HepG2 (cell line): Measurements from ENCODE around the gene DLG2. TPM values are rescaled to one million over a fixed set of nuclear protein-coding genes. Genes with fewer than 3 reads are reported as not detected.

Experiments used
- ATAC-seq: fragments of 200-7000 bp; cut with Tn5 transposase; 3 replicates; pipeline ENCODE4 v1.9.1; 2020; ENCODE audit warnings: mild to moderate bottlenecking, moderate library complexity
- BruUV-seq: library from RNA; stranded (reverse); fragments of 400-500 nt; replicated peaks from 2 replicates; lab custom pipeline; 2021; lab: Mats Ljungman, UMichigan
- CTCF ChIA-PET: fragments of 300-600 bp; formaldehyde crosslinking; extraction: SDS; loops from one replicate; lab custom pipeline; 2021; ENCODE audit warnings: low total read pairs, inconsistent platforms, low intra/inter-chr PET ratio; lab: Yijun Ruan, JAX
- POLR2A ChIA-PET: fragments of 350-600 bp; sonication (Branson Sonifier 250); formaldehyde crosslinking; loops from one replicate; lab custom pipeline; 2020; ENCODE audit warnings: antibody characterized with exemption, inconsistent platforms; lab: Yijun Ruan, JAX
- DNase-seq: peaks from one replicate; pipeline ENCODE4 v3.0.0-alpha.2; 2015; ENCODE audit warnings: low spot score
- FAIRE-seq: peaks from 3 replicates; lab custom pipeline; 2011; peaks lifted over from hg19 to GRCh38; lab: Jason Lieb, UNC
- H2AFZ ChIP-seq: one replicate; pipeline ENCODE4 v1.6.1; 2011; ENCODE audit warnings: low read length, inconsistent platforms
- H3K27ac ChIP-seq: fragments of 300-600 bp; 3 replicates; pipeline ENCODE4 v1.8.0; 2011; ENCODE audit warnings: mixed run types, mild to moderate bottlenecking, mixed read lengths, low read length, inconsistent platforms; ENCODE audit not compliant: insufficient read depth; ENCODE audit errors: extremely low read length
- H3K27me3 ChIP-seq, 2 experiments: fragments of 200-600 bp in 1 of 2; 2 replicates in 1 of 2; 3 replicates in 1 of 2; pipeline versions ENCODE4 v1.6.0 to v1.8.0; 2011; ENCODE audit warnings: low read length in 2 of 2, mild to moderate bottlenecking in 2 of 2, moderate library complexity in 2 of 2, inconsistent platforms in 1 of 2; ENCODE audit not compliant: insufficient read depth in 2 of 2, control insufficient read depth in 1 of 2
- H3K36me3 ChIP-seq, 2 experiments: fragments of 200-600 bp in 1 of 2; replicated peaks in 1 of 2; 2 replicates in 1 of 2; 3 replicates in 1 of 2; pipeline versions ENCODE4 v1.5.1 to v1.8.0; 2011; ENCODE audit warnings: low read length in 2 of 2, inconsistent platforms in 1 of 2; ENCODE audit not compliant: insufficient read depth in 2 of 2, control insufficient read depth in 1 of 2
- H3K4me1 ChIP-seq: 2 replicates; pipeline ENCODE4 v1.5.1; 2012; ENCODE audit warnings: low read length, inconsistent platforms; ENCODE audit not compliant: insufficient read depth
- H3K4me2 ChIP-seq: 2 replicates; pipeline ENCODE4 v1.6.0; 2011; ENCODE audit warnings: low read depth, low read length, inconsistent platforms
- H3K4me3 ChIP-seq, 3 experiments: fragments of 200-600 bp in 1 of 3; sonication (generic), shearing (Covaris generic) in 1 of 3; replicated peaks in 1 of 3; 2 replicates each; pipeline ENCODE4 v1.5.1; 2011 to 2016; ENCODE audit warnings: low read length in 3 of 3, inconsistent platforms in 2 of 3, low read depth in 2 of 3, mild to moderate bottlenecking in 2 of 3, control low read depth in 1 of 3, mixed read lengths in 1 of 3; ENCODE audit not compliant: insufficient read depth in 1 of 3
- H3K79me2 ChIP-seq: one replicate; pipeline ENCODE4 v1.6.1; 2011; ENCODE audit warnings: low read length, inconsistent platforms; ENCODE audit not compliant: insufficient read depth
- H3K9ac ChIP-seq: 2 replicates; pipeline ENCODE4 v1.6.0; 2011; ENCODE audit warnings: mild to moderate bottlenecking, low read depth, low read length, inconsistent platforms; ENCODE audit not compliant: insufficient read depth
- H3K9me3 ChIP-seq: 2 replicates; pipeline ENCODE4 v1.5.1; 2012; ENCODE audit warnings: mild to moderate bottlenecking, low read length
- H4K20me1 ChIP-seq: 2 replicates; pipeline ENCODE4 v1.6.0; 2011; ENCODE audit warnings: inconsistent platforms, mild to moderate bottlenecking, low read length, moderate library complexity; ENCODE audit not compliant: insufficient read depth
- CHD4 ChIP-seq: fragments of 200-600 bp; sonication (generic); IDR thresholded peaks from 2 replicates; pipeline ENCODE4 v1.7.0; 2017; ENCODE audit warnings: mild to moderate bottlenecking, low read length, borderline replicate concordance
- DR1 ChIP-seq: sonication (generic); formaldehyde crosslinking; IDR thresholded peaks from 2 replicates; pipeline ENCODE4 v1.8.0; 2021; ENCODE audit warnings: mild to moderate bottlenecking, missing genetic modification reagents, inconsistent platforms
- HNRNPK ChIP-seq: fragments of 200-400 bp; formaldehyde crosslinking; IDR thresholded peaks from 2 replicates; pipeline ENCODE4 v1.6.1; 2018; ENCODE audit warnings: low read length, low read depth, moderate library complexity, mild to moderate bottlenecking; ENCODE audit not compliant: poor library complexity, severe bottlenecking
- KLF9 ChIP-seq: IDR thresholded peaks from 2 replicates; pipeline ENCODE4 v1.6.1; 2016; ENCODE audit warnings: low read depth
- PCBP2 ChIP-seq: fragments of 200-400 bp; formaldehyde crosslinking; optimal IDR thresholded peaks from 2 replicates; pipeline ENCODE3; 2018; ENCODE audit warnings: low read length, low read depth; ENCODE audit not compliant: poor library complexity, severe bottlenecking
- SALL1 ChIP-seq: sonication (generic); formaldehyde crosslinking; IDR thresholded peaks from 2 replicates; pipeline ENCODE4 v1.8.0; 2022; ENCODE audit warnings: mild to moderate bottlenecking, missing genetic modification reagents
- ZNF12 ChIP-seq: sonication (generic); formaldehyde crosslinking; IDR thresholded peaks from 2 replicates; pipeline ENCODE4 v1.5.0; 2020; ENCODE audit warnings: missing genetic modification reagents
- ZNF205 ChIP-seq: IDR thresholded peaks from 2 replicates; pipeline ENCODE4 v1.6.1; 2018; ENCODE audit warnings: missing biosample characterization, missing genetic modification reagents
- ZNF441 ChIP-seq: sonication (generic); formaldehyde crosslinking; IDR thresholded peaks from 2 replicates; pipeline ENCODE4 v1.7.0; 2021; ENCODE audit warnings: missing genetic modification reagents, borderline replicate concordance
- ZNF713 ChIP-seq: sonication (generic); formaldehyde crosslinking; IDR thresholded peaks from 2 replicates; pipeline ENCODE4 v1.4.0; 2020; ENCODE audit warnings: mild to moderate bottlenecking, missing genetic modification reagents
- WGBS: methylation state at CpG from one replicate; pipeline ENCODE4 v1.1.6; 2017; ENCODE audit warnings: low lambda C conversion rate; 5-methylcytosine and 5-hydroxymethylcytosine counted together
- in situ Hi-C: cut with HindIII; loops from 2 replicates; pipeline ENCODE4 v1.10.0; 2017; ENCODE audit warnings: low pct_unique_long_range_greater_than_20kb; ENCODE audit not compliant: extremely low pct_ligation_motif_present
- intact Hi-C: fragments of 100-400 bp; cut with micrococcal nuclease; formaldehyde crosslinking; loops from one replicate; pipeline ENCODE4 v1.10.0; 2022; ENCODE audit not compliant: unreplicated experiment
- polyA plus RNA-seq, 8 experiments: library from polyadenylated mRNA; depleted of rRNA in 3 of 8; stranded (reverse) in 7 of 8; unstranded in 1 of 8; fragments of >200 nt; fragmentation: Illumina TruSeq in 4 of 8; extraction: Trizol in 4 of 8; gene quantifications; 2 replicates each; pipeline versions ENCODE4 v1.2.1 to v1.2.3, GENCODE V29; 2011 to 2016; ENCODE audit warnings: low read depth in 4 of 8, missing spikeins in 1 of 8, mixed read lengths in 1 of 8; ENCODE audit not compliant: insufficient read depth in 1 of 8
- total RNA-seq, 5 experiments: library from RNA; depleted of rRNA; stranded (reverse); fragments of >200 nt; fragmentation: Illumina TruSeq; extraction: Trizol; gene quantifications; 2 replicates each; pipeline ENCODE4 v1.2.3, GENCODE V29; 2016; ENCODE audit warnings: low read depth in 1 of 5
- TF ChIP-seq, protein P1 (sequence below): sonication (generic); formaldehyde crosslinking; IDR thresholded peaks from 2 replicates; pipeline ENCODE4 v1.4.0; 2020; ENCODE audit warnings: missing genetic modification reagents

DLG2 gene
- total and polyA plus RNA-seq, 2 of the 13 experiments (the other 11 are each of a cell fraction or from before 2014, with no cell fraction given) = 0.46 to 1.0 TPM

DNA sequence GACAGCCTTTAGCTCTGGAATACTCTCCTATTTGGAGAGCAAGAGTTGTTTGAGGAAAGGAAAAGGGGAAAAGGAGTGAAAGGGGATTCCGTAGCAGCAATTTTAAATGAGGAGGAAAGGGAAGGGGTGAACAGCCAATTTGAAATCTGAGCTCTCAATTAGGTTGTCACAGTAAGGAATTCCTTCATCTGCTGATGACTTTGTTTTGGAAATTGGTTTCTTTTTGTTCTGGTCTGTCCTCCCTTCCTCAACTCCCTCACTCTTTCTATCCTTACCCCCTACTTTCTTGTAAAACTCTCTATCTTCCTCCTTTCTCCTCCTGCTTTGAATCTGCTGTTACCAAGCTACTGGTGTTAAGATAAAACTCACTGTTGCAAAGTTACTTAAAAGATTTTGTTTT, 1155.6 kb downstream of the DLG2 start:
- ATAC-seq (no peak), FAIRE-seq (no peak), DNase-seq (no peak)
- no peaks in the 10 kb centered on the region for H3K36me3 ChIP-seq
- H3K4me3 ChIP-seq = no peak overlapping the region
- H3K27me3 ChIP-seq = no peaks in the 10 kb centered on the region
- TF ChIP-seq SALL1 (CRISPR knock-in tag) = no peak
- peak; percentile 19 for TF ChIP-seq HNRNPK
- 0% methylated on average over 1 of the region's 1 CpG for WGBS
- no peak overlapping the region for H3K27ac ChIP-seq
- no peak overlapping the region for H2AFZ ChIP-seq
- POLR2A ChIA-PET = no interaction called here
- H3K4me1 ChIP-seq = no peaks in the 10 kb centered on the region
- CTCF ChIA-PET = no interaction called here
- in situ Hi-C loops = no loop called here
- H3K9ac ChIP-seq = no peak overlapping the region
- no peaks in the 10 kb centered on the region for H4K20me1 ChIP-seq
- H3K79me2 ChIP-seq = no peaks in the 10 kb centered on the region
- no TSS peak for BruUV-seq
- H3K4me2 ChIP-seq = no peak overlapping the region
- H3K9me3 ChIP-seq = no peaks in the 10 kb centered on the region
- intact Hi-C loops = no loop called here

DNA sequence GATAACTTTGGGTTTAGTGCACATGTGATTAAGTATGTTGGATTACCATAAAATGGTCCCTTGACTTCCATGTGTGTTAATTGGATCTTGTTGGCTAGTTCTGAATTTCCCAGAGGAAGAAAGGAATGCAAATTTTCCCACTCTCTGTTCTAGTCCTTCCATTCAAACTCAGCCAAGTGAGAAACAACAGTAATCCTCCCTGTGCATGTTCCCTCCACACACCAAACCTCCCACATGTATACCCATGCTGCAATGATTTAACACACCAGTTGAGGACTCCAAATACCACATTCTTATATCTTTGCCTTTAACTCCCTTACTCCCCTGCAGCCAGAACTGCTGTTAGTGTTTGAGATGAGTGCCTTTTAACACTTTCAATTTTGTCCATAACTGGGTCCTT, 1158.9 kb downstream of the DLG2 start:
- no TSS peak for BruUV-seq
- no peak for TF ChIP-seq CHD4
- TF ChIP-seq ZNF205 (CRISPR knock-in tag) = no peak
- TF ChIP-seq ZNF441 (CRISPR knock-in tag) = no peak
- no peak for TF ChIP-seq KLF9 (CRISPR knock-in tag)
- no peak for TF ChIP-seq DR1 (CRISPR knock-in tag)
- TF ChIP-seq ZNF12 = no peak
- TF ChIP-seq ZNF713 (CRISPR knock-in tag) = no peak
- no peak for TF ChIP-seq PCBP2
- TF ChIP-seq, protein P1, sequence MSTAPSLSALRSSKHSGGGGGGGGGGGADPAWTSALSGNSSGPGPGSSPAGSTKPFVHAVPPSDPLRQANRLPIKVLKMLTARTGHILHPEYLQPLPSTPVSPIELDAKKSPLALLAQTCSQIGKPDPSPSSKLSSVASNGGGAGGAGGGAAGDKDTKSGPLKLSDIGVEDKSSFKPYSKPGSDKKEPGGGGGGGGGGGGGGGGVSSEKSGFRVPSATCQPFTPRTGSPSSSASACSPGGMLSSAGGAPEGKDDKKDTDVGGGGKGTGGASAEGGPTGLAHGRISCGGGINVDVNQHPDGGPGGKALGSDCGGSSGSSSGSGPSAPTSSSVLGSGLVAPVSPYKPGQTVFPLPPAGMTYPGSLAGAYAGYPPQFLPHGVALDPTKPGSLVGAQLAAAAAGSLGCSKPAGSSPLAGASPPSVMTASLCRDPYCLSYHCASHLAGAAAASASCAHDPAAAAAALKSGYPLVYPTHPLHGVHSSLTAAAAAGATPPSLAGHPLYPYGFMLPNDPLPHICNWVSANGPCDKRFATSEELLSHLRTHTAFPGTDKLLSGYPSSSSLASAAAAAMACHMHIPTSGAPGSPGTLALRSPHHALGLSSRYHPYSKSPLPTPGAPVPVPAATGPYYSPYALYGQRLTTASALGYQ (CRISPR knock-in tag) = no peak
- TF ChIP-seq, all 625 proteins: peak for 0
- POLR2A ChIA-PET = no interaction called here
- in situ Hi-C loops = no loop called here
- ATAC-seq (no peak), DNase-seq (no peak), FAIRE-seq (no peak)
- Histone ChIP-seq H3K79me2 (no peaks in the 10 kb centered on the region), H3K4me2 (no peak overlapping the region), H4K20me1 (no peaks in the 10 kb centered on the region), H3K9ac (no peak overlapping the region), H3K36me3 (no peaks in the 10 kb centered on the region), H3K27me3 (no peaks in the 10 kb centered on the region), H3K4me1 (no peaks in the 10 kb centered on the region), H3K27ac (no peak overlapping the region), H2AFZ (no peak overlapping the region), H3K9me3 (no peaks in the 10 kb centered on the region), H3K4me3 (no peak overlapping the region)
- intact Hi-C loops = no loop called here
- CTCF ChIA-PET = no interaction called here
